WTC11 (cell line): Measurements from ENCODE around the gene SLC13A2. TPM values are rescaled to one million over a fixed set of nuclear protein-coding genes. Genes with fewer than 3 reads are reported as not detected.

Source experiments
- ATAC-seq: fragments of 200-7000 bp; cut with Tn5 transposase; 2 replicates; pipeline ENCODE4 v1.10.0; 2021; ENCODE audit warnings: mild to moderate bottlenecking, moderate library complexity
- CTCF ChIA-PET: fragments of 300-600 bp; sonication (Branson Sonifier 250); formaldehyde crosslinking; loops from one replicate; lab custom pipeline; 2021; ENCODE audit warnings: antibody characterized with exemption; lab: Charles Lee
- POLR2A ChIA-PET: fragments of 350-600 bp; sonication (Branson Sonifier 250); formaldehyde crosslinking; loops from one replicate; lab custom pipeline; 2021; ENCODE audit warnings: antibody characterized with exemption; lab: Charles Lee
- DNase-seq: peaks from one replicate; pipeline ENCODE4 v3.0.0; 2021; ENCODE audit warnings: low spot score
- H3K27ac Mint-ChIP-seq: 2 replicates; pipeline ENCODE4 v1.8.0; 2021; ENCODE audit warnings: mixed read lengths
- H3K27me3 Mint-ChIP-seq: 2 replicates; pipeline ENCODE4 v1.8.0; 2021; ENCODE audit warnings: low read depth, mild to moderate bottlenecking, moderate library complexity, mixed read lengths
- H3K36me3 Mint-ChIP-seq: 2 replicates; pipeline ENCODE4 v1.8.0; 2021; ENCODE audit warnings: mixed read lengths
- H3K4me1 Mint-ChIP-seq: 2 replicates; pipeline ENCODE4 v1.8.0; 2022; ENCODE audit warnings: mixed read lengths
- H3K4me3 Mint-ChIP-seq: 2 replicates; pipeline ENCODE4 v1.8.0; 2021; ENCODE audit warnings: mild to moderate bottlenecking, moderate library complexity, mixed read lengths
- H3K9me3 Mint-ChIP-seq: 2 replicates; pipeline ENCODE4 v1.8.0; 2021; ENCODE audit warnings: mixed read lengths
- ATF3 ChIP-seq: sonication (generic); formaldehyde crosslinking; conservative IDR thresholded peaks from 2 replicates; pipeline ENCODE4 v1.8.1; 2022; ENCODE audit warnings: mild to moderate bottlenecking, missing genetic modification reagents
- E2F5 ChIP-seq: sonication (generic); formaldehyde crosslinking; IDR thresholded peaks from 2 replicates; pipeline ENCODE4 v1.8.1; 2022; ENCODE audit warnings: mild to moderate bottlenecking, moderate library complexity, missing genetic modification reagents
- ESRRA ChIP-seq: sonication (generic); formaldehyde crosslinking; IDR thresholded peaks from 2 replicates; pipeline ENCODE4 v1.8.1; 2022; ENCODE audit warnings: mild to moderate bottlenecking, missing genetic modification reagents, borderline replicate concordance
- HMGA2 ChIP-seq: fragments of 250-450 bp; sonication (Bioruptor Pico); IDR thresholded peaks from 2 replicates; pipeline ENCODE4 v1.4.0; 2021; ENCODE audit warnings: mild to moderate bottlenecking, moderate library complexity
- PRDM15 ChIP-seq: sonication (generic); formaldehyde crosslinking; IDR thresholded peaks from 2 replicates; pipeline ENCODE4 v1.8.0; 2022; ENCODE audit warnings: missing genetic modification reagents
- RELA ChIP-seq: sonication (generic); formaldehyde crosslinking; IDR thresholded peaks from 2 replicates; pipeline ENCODE4 v1.8.1; 2022; ENCODE audit warnings: missing genetic modification reagents, mild to moderate bottlenecking, borderline replicate concordance
- TEAD1 ChIP-seq: sonication (generic); formaldehyde crosslinking; IDR thresholded peaks from 2 replicates; pipeline ENCODE4 v1.8.0; 2022; ENCODE audit warnings: mild to moderate bottlenecking, missing genetic modification reagents
- ZBTB21 ChIP-seq: sonication (generic); formaldehyde crosslinking; IDR thresholded peaks from 2 replicates; pipeline ENCODE4 v1.8.1; 2023; ENCODE audit warnings: mild to moderate bottlenecking, missing genetic modification reagents, borderline replicate concordance
- ZNF121 ChIP-seq: sonication (generic); formaldehyde crosslinking; IDR thresholded peaks from 2 replicates; pipeline ENCODE4 v1.8.0; 2023; ENCODE audit warnings: missing genetic modification reagents
- ZNF219 ChIP-seq: sonication (generic); formaldehyde crosslinking; IDR thresholded peaks from 2 replicates; pipeline ENCODE4 v1.8.0; 2023; ENCODE audit warnings: missing genetic modification reagents, mild to moderate bottlenecking, borderline replicate concordance
- ZNF423 ChIP-seq: fragments of 250-450 bp; sonication (Bioruptor Pico); IDR thresholded peaks from 2 replicates; pipeline ENCODE4 v2.1.2; 2022; ENCODE audit warnings: mild to moderate bottlenecking, moderate library complexity
- total RNA-seq: library from RNA; stranded (reverse); gene quantifications from 3 replicates; pipeline ENCODE4 v1.2.3, GENCODE V29; 2021
- TF ChIP-seq, protein P1 (sequence below): fragments of 250-450 bp; sonication (Bioruptor Pico); IDR thresholded peaks from 2 replicates; pipeline ENCODE4 v1.9.0; 2021; ENCODE audit warnings: mild to moderate bottlenecking, borderline replicate concordance
- TF ChIP-seq, protein P2 (sequence below): fragments of 250-450 bp; sonication (Bioruptor Pico); IDR thresholded peaks from 2 replicates; pipeline ENCODE4 v1.9.0; 2021; ENCODE audit warnings: mild to moderate bottlenecking

Gene SLC13A2
- total RNA-seq, 1 experiment from 2014 or later = not detected

DNA sequence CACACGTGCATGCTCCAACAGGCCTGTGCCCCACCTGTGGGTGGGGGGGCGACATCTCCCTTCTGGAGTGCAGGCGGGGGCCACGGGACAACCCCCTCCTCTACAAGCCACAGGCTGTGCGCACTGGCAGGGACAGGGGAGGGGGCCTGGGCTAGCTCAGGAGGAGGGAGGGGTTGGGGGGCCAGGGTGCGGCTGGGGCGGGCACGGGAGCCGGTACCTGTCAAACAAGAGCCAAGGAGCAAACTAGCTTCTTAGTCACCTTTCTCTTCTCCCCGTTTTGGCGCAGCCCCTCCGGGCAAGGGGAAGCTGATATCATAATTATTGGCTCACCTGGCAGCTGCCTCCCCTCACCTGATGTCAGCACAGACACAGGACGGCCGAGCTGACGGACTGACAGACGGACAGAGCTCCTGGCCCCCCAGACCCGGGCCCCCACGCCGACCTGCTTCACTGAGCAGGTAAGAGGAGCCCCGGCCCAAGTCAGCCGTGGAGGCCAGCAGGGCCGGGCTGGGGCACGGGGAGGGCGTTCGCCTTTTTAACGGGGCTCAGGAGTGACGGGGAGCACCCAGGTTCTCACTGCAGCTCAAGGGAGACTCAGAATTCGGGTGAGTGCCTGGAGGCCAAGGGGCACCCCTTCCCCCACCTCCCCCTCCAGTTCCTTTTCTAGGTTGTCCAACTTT lies 32.7 kb downstream of the SLC13A2 start, which contains the start of gene FOXN1:
FOXN1 (plus strand) TSS at position 363 of the 680 bp plus-strand sequence. CDS start 17,622 bp downstream, outside the sequence.
- H3K4me3 Mint-ChIP-seq = no peak within 1 kb of the TSS

GRCh38 chr17:28506763-28507487 lies 33.5 kb downstream of the SLC13A2 start:
- Mint-ChIP-seq H3K27ac (no peak overlapping the region), H3K36me3 (no peaks in the 10 kb centered on the region), H3K4me1 (peaks cover 13% of the 10 kb centered on the region), H3K9me3 (no peaks in the 10 kb centered on the region), H3K27me3 (peaks cover 7% of the 10 kb centered on the region), H3K4me3 (no peak overlapping the region)
- ATAC-seq (no peak), DNase-seq (no peak)
- ChIA-PET POLR2A (interaction anchor here (0.7 to 0.8 kb wide), 2 partner anchors 9 to 13 kb away, joined by 3 read pairs; no protein-coding TSS in a partner anchor), CTCF (interaction anchor here (1.5 to 1.6 kb wide), 3 partner anchors 12 to 34 kb away, joined by 4 to 6 read pairs (median 5); no protein-coding TSS in a partner anchor)
- TF ChIP-seq ATF3 (CRISPR knock-in tag) (no peak), RELA (CRISPR knock-in tag) (no peak), ZNF219 (CRISPR knock-in tag) (no peak), TEAD1 (no peak), ZNF423 (CRISPR knock-in tag) (no peak), ZNF121 (CRISPR knock-in tag) (peak; percentile 92), E2F5 (no peak)
- TF ChIP-seq, protein P1, sequence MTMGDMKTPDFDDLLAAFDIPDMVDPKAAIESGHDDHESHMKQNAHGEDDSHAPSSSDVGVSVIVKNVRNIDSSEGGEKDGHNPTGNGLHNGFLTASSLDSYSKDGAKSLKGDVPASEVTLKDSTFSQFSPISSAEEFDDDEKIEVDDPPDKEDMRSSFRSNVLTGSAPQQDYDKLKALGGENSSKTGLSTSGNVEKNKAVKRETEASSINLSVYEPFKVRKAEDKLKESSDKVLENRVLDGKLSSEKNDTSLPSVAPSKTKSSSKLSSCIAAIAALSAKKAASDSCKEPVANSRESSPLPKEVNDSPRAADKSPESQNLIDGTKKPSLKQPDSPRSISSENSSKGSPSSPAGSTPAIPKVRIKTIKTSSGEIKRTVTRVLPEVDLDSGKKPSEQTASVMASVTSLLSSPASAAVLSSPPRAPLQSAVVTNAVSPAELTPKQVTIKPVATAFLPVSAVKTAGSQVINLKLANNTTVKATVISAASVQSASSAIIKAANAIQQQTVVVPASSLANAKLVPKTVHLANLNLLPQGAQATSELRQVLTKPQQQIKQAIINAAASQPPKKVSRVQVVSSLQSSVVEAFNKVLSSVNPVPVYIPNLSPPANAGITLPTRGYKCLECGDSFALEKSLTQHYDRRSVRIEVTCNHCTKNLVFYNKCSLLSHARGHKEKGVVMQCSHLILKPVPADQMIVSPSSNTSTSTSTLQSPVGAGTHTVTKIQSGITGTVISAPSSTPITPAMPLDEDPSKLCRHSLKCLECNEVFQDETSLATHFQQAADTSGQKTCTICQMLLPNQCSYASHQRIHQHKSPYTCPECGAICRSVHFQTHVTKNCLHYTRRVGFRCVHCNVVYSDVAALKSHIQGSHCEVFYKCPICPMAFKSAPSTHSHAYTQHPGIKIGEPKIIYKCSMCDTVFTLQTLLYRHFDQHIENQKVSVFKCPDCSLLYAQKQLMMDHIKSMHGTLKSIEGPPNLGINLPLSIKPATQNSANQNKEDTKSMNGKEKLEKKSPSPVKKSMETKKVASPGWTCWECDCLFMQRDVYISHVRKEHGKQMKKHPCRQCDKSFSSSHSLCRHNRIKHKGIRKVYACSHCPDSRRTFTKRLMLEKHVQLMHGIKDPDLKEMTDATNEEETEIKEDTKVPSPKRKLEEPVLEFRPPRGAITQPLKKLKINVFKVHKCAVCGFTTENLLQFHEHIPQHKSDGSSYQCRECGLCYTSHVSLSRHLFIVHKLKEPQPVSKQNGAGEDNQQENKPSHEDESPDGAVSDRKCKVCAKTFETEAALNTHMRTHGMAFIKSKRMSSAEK (CRISPR knock-in tag) = no peak

More for the DNA sequence above, 32.7 kb downstream of the SLC13A2 start, which contains the start of gene FOXN1:
- no peak for ATAC-seq
- H3K4me1 Mint-ChIP-seq = peaks cover 20% of the 10 kb centered on the region
- H3K36me3 Mint-ChIP-seq = no peaks in the 10 kb centered on the region
- H3K9me3 Mint-ChIP-seq = no peaks in the 10 kb centered on the region
- TF ChIP-seq ATF3 (CRISPR knock-in tag) (no peak), ZBTB21 (CRISPR knock-in tag) (no peak), PRDM15 (CRISPR knock-in tag) (no peak), ZNF219 (CRISPR knock-in tag) (no peak), ESRRA (CRISPR knock-in tag) (no peak), HMGA2 (CRISPR knock-in tag) (no peak), ZNF121 (CRISPR knock-in tag) (no peak)
- TF ChIP-seq, protein P2, sequence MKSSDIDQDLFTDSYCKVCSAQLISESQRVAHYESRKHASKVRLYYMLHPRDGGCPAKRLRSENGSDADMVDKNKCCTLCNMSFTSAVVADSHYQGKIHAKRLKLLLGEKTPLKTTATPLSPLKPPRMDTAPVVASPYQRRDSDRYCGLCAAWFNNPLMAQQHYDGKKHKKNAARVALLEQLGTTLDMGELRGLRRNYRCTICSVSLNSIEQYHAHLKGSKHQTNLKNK (CRISPR knock-in tag) = no peak
- POLR2A ChIA-PET = interaction anchor here (0.8 kb wide), 1 partner anchor 8 kb away, joined by 3 read pairs; no protein-coding TSS in a partner anchor
- peaks cover 7% of the 10 kb centered on the region for H3K27me3 Mint-ChIP-seq
- 0 out of 2 replicates have a peak within 1 kb of the TSS, but pooled peaks have one; percentile 11 for H3K27ac Mint-ChIP-seq
- no peak for DNase-seq
- CTCF ChIA-PET = interaction anchor here (1.5 kb wide), 1 partner anchor 29 kb away, joined by 4 read pairs; no protein-coding TSS in a partner anchor
